Measurements from ENCODE around the gene METTL8.

GRCh38 chr2:171432969-171433762 is 624 bp downstream of the METTL8 start:
- TF ChIP-seq CTCF (IDR thresholded peaks at IDR 0.05), result no peak
- TF ChIP-seq POLR2AphosphoS5 (IDR thresholded peaks at IDR 0.05), result no peak
- TF ChIP-seq POLR2A (IDR thresholded peaks at IDR 0.05), result no peak
- TF ChIP-seq EP300 (IDR thresholded peaks at IDR 0.05), result no peak
